GM23248 (cell line): ENCODE results near the gene ZNF521.

Experiments
- EZH2 ChIP-seq: fragments of 200-600 bp; sonication (generic); IDR thresholded peaks from 2 replicates; pipeline ENCODE4 v1.6.1; 2018; ENCODE audit warnings: antibody characterized with exemption, mild to moderate bottlenecking; ENCODE audit not compliant: insufficient read depth, poor library complexity, severe bottlenecking
- EZH2phosphoT487 ChIP-seq: fragments of 200-600 bp; sonication (generic); IDR thresholded peaks from 2 replicates; pipeline ENCODE4 v1.6.1; 2018; ENCODE audit warnings: antibody characterized with exemption, moderate library complexity, mild to moderate bottlenecking, low read depth; ENCODE audit not compliant: insufficient read depth

DNA sequence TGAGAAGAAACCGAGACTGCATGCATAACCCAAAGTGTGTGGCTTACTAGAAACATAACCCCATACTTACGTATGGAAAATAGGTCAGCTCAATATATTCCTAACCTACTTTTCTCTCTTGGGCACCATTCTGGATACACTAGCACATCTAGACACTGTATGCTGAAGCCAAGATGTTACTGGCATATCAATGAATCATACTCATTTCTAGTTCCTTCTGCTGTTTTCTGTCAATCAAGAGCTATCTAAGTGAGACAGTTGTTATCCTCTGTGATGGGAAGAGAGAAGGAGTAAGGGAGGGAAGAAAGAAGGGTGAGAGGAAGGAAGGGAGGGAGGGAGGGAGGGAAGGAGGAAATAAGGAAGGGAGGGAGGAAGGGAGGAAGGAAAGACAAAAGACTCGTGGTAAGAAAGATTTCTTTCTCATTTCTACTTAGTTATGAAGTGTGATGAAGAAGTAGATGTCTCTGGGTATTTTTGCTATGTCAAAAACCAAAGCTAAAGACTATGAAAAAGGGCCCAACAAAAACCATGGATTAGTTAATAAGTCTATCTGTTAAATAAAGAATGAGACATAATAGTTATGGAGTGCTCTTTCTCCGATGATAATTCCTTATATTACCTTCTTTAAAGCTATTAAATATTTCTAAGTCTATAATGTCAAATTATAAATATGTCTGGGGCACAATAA lies 248.4 kb downstream of the ZNF521 start:
- no peak for TF ChIP-seq EZH2
- TF ChIP-seq EZH2phosphoT487: no peak
